Measurements from ENCODE around the gene ARL5A. TPM values are rescaled to one million over a fixed set of nuclear protein-coding genes. Genes with fewer than 3 reads are reported as not detected.

The ARL5A gene
- total and polyA plus RNA-seq, 2 donors (not counting 1 experiment from before 2014, with no cell fraction given): 29.8 to 40.3 TPM

GRCh38 chr2:151757861-151758260, 70.4 kb downstream of the ARL5A start:
- Histone ChIP-seq H3K4me1 (ENCODE audit: control insufficient read depth, extremely low read depth, insufficient read depth, low read length) (no peaks in the 10 kb centered on the region), H3K27me3 (ENCODE audit: control insufficient read depth, insufficient read depth, low read length) (no peaks in the 10 kb centered on the region), H3K9ac (ENCODE audit: insufficient read depth, low read length) (no peak overlapping the region), H3K36me3 (ENCODE audit: control insufficient read depth, insufficient read depth, low read length) (no peaks in the 10 kb centered on the region), H4K20me1 (ENCODE audit: control insufficient read depth, extremely low read depth, insufficient read depth, low read length) (no peaks in the 10 kb centered on the region), H3K9me3 (ENCODE audit: control insufficient read depth, insufficient read depth, low read depth, low read length) (no peaks in the 10 kb centered on the region), H3K27ac (ENCODE audit: insufficient read depth, low read length) (no peak overlapping the region), H2AFZ (ENCODE audit: low read length) (no peak overlapping the region), H3K4me3 (replicated peaks in 1 of 4; ENCODE audit: control extremely low read depth in 1 of 4, insufficient read depth in 1 of 4, low read depth in 3 of 4, low read length in 4 of 4) (no peak overlapping the region), H3K4me2 (ENCODE audit: extremely low read depth, insufficient read depth, low read length) (no peak overlapping the region), H3K79me2 (ENCODE audit: control insufficient read depth, insufficient read depth, low read length) (no peaks in the 10 kb centered on the region)
- TF ChIP-seq EZH2 (IDR thresholded peaks at IDR 0.05; ENCODE audit: low read length, missing control alignments) (no peak), CTCF (conservative IDR thresholded peaks at IDR 0.05 in 1 of 2, IDR thresholded peaks at IDR 0.05 in 1 of 2; ENCODE audit: low read depth in 1 of 2, low read length in 2 of 2) (no peak)
- DNase-seq (ENCODE audit: low read depth in 2 of 2): no peak

- no peaks in the 10 kb centered on the region for H4K20me1 ChIP-seq (ENCODE audit: control insufficient read depth, extremely low read depth, insufficient read depth, low read length)
Measured at GRCh38 chr2:151756820-151757219, 71.4 kb downstream of the ARL5A start.

GRCh38 chr2:151754253-151754897, 73.8 kb downstream of the ARL5A start:
- Histone ChIP-seq H3K36me3 (ENCODE audit: control insufficient read depth, insufficient read depth, low read length) (no peaks in the 10 kb centered on the region), H3K4me1 (ENCODE audit: control insufficient read depth, extremely low read depth, insufficient read depth, low read length) (no peaks in the 10 kb centered on the region), H3K4me2 (ENCODE audit: extremely low read depth, insufficient read depth, low read length) (no peak overlapping the region), H3K4me3 (replicated peaks in 1 of 4; ENCODE audit: control extremely low read depth in 1 of 4, insufficient read depth in 1 of 4, low read depth in 3 of 4, low read length in 4 of 4) (no peak overlapping the region), H3K27ac (ENCODE audit: insufficient read depth, low read length) (no peak overlapping the region), H3K27me3 (ENCODE audit: control insufficient read depth, insufficient read depth, low read length) (no peaks in the 10 kb centered on the region), H3K9me3 (ENCODE audit: control insufficient read depth, insufficient read depth, low read depth, low read length) (no peaks in the 10 kb centered on the region), H2AFZ (ENCODE audit: low read length) (no peak overlapping the region), H3K9ac (ENCODE audit: insufficient read depth, low read length) (no peak overlapping the region), H4K20me1 (ENCODE audit: control insufficient read depth, extremely low read depth, insufficient read depth, low read length) (no peaks in the 10 kb centered on the region), H3K79me2 (ENCODE audit: control insufficient read depth, insufficient read depth, low read length) (no peaks in the 10 kb centered on the region)
- DNase-seq (ENCODE audit: low read depth in 2 of 2): no peak
- TF ChIP-seq CTCF (conservative IDR thresholded peaks at IDR 0.05 in 1 of 2, IDR thresholded peaks at IDR 0.05 in 1 of 2; ENCODE audit: low read depth in 1 of 2, low read length in 2 of 2): no peak
- no peak for TF ChIP-seq EZH2 (IDR thresholded peaks at IDR 0.05; ENCODE audit: low read length, missing control alignments)

More at GRCh38 chr2:151756820-151757219, 71.4 kb downstream of the ARL5A start:
- Histone ChIP-seq H3K4me2 (ENCODE audit: extremely low read depth, insufficient read depth, low read length) (no peak overlapping the region), H2AFZ (ENCODE audit: low read length) (no peak overlapping the region), H3K79me2 (ENCODE audit: control insufficient read depth, insufficient read depth, low read length) (no peaks in the 10 kb centered on the region), H3K27ac (ENCODE audit: insufficient read depth, low read length) (no peak overlapping the region), H3K9ac (ENCODE audit: insufficient read depth, low read length) (no peak overlapping the region), H3K36me3 (ENCODE audit: control insufficient read depth, insufficient read depth, low read length) (no peaks in the 10 kb centered on the region), H3K4me3 (replicated peaks in 1 of 4; ENCODE audit: control extremely low read depth in 1 of 4, insufficient read depth in 1 of 4, low read depth in 3 of 4, low read length in 4 of 4) (no peak overlapping the region), H3K9me3 (ENCODE audit: control insufficient read depth, insufficient read depth, low read depth, low read length) (no peaks in the 10 kb centered on the region), H3K27me3 (ENCODE audit: control insufficient read depth, insufficient read depth, low read length) (no peaks in the 10 kb centered on the region), H3K4me1 (ENCODE audit: control insufficient read depth, extremely low read depth, insufficient read depth, low read length) (no peaks in the 10 kb centered on the region)
- no peak for TF ChIP-seq EZH2 (IDR thresholded peaks at IDR 0.05; ENCODE audit: low read length, missing control alignments)
- TF ChIP-seq CTCF (conservative IDR thresholded peaks at IDR 0.05 in 1 of 2, IDR thresholded peaks at IDR 0.05 in 1 of 2; ENCODE audit: low read depth in 1 of 2, low read length in 2 of 2): no peak
- no peak for DNase-seq (ENCODE audit: low read depth in 2 of 2)

All from fibroblast of lung (primary cell).